ENCODE results near the gene BUD23.
"Not testable (repeated sequence)": the region's sequence is repeated elsewhere in the genome, so short reads cannot be mapped to it uniquely, and the experiment has no call there.

The BUD23 gene, protein sequence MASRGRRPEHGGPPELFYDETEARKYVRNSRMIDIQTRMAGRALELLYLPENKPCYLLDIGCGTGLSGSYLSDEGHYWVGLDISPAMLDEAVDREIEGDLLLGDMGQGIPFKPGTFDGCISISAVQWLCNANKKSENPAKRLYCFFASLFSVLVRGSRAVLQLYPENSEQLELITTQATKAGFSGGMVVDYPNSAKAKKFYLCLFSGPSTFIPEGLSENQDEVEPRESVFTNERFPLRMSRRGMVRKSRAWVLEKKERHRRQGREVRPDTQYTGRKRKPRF

GRCh38 chr7:73683056-73683787, at the start of gene BUD23, which contains the start of gene DNAJC30:
Gene BUD23 (plus strand): TSS chr7:73683597. CDS start chr7:73683626, 29 bp downstream.
Gene DNAJC30 (minus strand): TSS chr7:73683453. CDS start chr7:73683423, 30 bp downstream.
- DNase-seq: peak; percentile 85

DNA sequence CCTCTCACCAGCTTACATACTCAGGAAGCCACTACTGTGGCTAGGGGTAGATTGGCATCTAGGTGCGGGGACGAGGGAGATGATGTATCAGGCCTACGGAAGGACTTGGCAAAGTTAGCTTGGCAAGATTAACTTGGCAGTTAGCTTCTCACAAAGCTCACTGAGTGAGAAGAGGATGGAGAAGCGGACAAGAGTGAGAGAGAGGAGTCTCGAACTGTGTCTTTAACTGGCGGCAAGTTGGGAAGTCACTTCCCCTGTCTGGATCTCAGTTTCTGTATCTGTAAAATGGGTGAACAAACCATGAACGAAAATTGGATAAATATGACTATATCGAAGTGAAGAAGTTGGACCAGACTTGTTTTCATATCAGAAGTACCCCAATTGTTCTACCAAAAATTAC, 49.6 kb upstream of the BUD23 start:
- no peak for DNase-seq

GRCh38 chr7:73635428-73636200, 47.8 kb upstream of the BUD23 start:
- DNase-seq: no peak

DNA sequence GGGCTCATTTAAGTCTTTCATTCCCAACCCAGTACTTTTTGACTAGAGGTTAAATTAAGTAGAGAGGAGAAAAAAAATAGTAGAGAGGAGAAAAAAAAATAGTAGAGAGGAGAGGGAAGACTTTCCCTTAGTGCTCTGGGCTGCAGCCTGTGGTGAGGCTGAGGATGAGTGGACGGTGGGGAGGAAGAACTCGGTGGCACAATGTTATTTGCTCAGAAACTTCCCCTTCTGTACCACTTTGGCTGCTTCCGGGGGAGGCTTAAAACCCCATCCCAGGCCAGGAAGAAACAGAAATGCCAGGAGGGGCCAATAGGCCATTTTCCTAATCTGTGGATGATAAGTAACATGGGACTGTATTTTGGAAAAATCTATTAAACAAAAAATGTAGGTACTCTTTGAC, 44.5 kb upstream of the BUD23 start:
- DNase-seq: no peak

DNA sequence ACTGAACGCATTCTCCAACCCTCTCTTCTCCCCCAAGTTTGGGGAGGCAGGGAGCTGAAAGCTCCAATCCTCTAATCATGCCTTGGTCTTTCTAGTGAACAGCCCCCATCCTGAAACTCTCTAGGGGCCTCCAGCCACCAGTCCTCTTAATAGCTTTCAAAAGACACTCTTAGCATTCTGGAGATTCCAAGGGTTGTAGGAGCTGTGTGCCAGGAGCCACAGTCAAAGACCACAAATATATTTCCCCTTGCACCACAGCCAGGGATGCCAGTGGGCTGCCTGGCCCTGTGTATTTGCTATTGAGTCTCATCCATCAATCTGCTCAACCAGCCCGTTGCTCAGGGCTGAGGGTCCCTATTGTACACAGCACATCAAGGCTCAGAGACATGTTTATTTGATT, 40.6 kb upstream of the BUD23 start:
- DNase-seq: no peak

DNA sequence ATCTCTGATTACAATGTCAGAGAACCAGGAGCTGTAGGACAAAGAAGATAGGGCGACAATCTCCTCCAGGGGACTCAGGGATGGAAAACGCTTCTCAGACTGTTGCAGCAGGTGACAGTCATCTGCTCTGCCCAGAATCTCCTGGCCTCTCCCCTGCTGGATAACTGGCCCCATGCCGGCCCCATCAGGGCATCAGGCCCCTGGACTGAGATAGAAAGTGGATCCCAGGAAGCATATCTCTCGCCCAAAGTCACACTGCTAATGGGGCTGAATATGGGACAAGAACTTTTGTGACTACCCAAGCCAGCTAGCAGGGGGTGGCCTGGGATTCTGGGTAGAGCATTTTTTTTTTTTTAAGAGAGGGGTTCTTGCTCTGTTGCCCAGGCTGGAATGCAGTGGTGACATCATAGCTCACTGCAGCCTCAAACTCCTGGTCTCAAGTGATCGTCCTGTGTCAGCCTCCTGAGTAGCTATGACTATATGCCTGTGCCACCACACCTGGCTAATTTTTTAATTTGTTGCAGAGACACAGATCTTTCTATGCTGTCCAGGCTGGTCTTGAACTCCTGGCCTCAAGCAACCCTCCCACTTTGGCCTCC, 38.6 kb upstream of the BUD23 start:
- no peak for DNase-seq

- no peak for DNase-seq
These were observed 37.7 kb upstream of the BUD23 start for GRCh38 chr7:73645643-73646174.

GRCh38 chr7:73646785-73647724, 36.3 kb upstream of the BUD23 start:
- DNase-seq: no peak

DNA sequence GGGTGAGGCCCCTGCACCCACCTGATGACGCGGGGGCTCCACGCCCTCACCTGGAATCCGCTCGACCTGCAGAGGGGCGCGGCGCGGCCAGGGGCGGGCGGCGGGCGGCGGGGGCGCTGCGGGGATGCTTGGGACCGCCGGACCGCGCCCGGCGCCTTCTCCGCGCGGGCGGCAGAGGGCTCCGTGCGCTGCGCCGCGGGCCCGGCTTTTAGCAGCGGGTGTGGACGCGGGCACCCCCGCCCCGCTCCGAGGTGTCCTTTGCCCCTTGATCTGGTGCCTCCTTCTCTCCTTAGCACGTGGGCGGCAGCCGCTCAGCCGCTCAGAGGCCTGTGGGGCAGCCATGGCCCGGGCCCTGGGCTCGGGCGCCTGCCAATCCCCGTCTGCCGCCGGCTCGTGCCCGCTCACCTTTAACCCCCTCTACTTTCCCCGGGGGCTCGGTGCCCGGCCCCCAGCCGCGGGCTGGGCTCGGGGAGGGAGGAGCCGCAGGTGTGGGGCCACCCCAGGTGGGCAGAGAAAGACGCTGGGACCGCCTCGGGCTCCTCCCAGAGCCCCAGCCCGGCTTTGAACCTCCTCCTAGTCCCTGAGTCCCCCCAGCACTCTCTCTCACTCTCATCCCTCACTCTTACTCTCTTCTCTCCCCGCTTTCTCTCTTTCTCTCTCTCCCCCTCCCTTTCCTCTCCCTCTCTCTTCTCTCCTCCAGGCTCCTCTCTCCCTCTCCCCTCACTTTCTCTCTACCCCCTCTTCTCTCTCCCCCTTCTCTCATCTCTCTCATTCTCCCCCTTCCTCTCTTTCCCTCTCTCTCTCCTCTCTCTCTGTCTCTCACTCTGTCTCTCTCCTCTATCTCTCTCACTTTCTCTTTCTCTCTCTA, 35.4 kb upstream of the BUD23 start:
- no peak for DNase-seq

GRCh38 chr7:73648593-73649332, 34.6 kb upstream of the BUD23 start:
- no peak for DNase-seq

DNA sequence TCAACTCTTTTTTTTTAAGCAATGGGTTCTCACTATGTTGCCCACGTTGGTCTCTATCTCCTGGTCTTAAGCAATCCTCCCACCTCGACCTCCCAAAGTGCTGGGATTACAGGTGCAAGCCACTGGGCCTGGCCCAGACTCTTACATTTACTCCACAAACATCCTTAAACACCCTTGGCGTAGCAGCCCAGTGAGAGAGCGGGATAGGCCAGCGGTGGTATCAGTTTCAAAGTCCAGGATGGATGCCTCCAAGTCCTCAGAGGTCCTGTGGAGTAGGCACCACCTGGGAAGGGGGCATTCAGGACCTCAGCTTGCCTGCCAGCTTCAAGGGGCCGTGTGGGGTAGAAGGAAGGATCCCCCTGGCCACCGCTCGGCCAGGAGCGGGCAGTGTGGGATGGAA, 33.8 kb upstream of the BUD23 start:
- DNase-seq: no peak

DNA sequence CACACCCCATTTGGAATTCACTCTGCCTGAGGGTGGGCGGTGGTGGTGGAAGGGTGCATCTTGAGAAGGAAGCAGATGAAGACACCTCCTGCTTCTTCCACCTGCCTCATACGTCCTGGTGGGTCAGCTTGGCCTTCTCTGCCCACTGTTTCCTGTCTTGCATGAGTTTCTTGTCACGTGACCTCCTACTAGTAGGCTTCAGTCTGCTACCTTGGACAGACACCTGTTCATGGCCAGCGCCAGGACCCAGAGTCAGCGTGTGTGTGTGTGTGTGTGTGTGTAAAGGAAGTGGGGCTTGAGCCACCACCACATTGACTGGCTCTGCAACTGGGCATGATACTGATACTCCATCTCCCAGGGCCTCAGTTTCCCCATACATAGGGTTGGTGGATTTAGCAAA, 32.9 kb upstream of the BUD23 start:
- DNase-seq: no peak

DNA sequence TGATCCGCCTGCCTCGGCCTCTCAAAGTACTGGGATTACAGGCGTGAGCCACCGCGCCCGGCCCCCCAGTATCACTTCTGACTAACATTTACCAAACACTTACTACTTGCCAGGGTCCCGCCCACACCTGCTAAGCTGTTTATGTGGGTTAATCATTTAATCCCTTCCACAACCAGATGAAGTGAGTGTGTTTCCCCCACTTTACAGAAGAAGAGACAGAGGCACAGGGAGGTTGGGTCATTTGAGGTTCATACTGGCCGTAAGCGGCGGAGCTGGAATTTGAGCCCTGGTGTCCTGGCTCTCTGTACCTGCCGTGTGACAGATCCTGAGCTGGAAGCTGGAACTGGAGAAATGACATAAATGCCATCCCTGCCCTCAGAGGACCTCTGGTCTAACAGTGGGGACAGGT, 30.9 kb upstream of the BUD23 start:
- DNase-seq: no peak

DNA sequence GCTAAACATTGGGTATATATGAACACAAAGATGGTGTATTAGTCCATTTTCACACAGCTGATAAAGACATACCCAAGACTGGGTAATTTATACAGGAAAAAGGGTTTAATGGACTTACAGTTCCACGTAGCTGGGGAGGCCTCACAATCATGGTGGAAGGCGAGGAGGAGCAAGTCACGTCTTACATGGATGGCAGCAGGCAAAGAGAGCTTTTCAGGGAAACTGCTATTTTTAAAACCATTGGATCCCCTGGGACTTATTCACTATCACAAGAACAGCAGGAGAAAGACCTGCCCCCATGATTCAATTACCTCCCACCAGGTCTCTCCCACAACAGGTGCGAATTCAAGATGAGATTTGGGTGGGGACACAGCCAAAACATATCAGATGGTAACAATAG, 28.1 kb upstream of the BUD23 start:
- not testable (repeated sequence) for DNase-seq

- DNase-seq: no peak
These were observed 23.4 kb upstream of the BUD23 start for GRCh38 chr7:73659983-73660382.

- not testable (repeated sequence) for DNase-seq
These were observed 22.8 kb upstream of the BUD23 start for GRCh38 chr7:73660594-73660993.

DNA sequence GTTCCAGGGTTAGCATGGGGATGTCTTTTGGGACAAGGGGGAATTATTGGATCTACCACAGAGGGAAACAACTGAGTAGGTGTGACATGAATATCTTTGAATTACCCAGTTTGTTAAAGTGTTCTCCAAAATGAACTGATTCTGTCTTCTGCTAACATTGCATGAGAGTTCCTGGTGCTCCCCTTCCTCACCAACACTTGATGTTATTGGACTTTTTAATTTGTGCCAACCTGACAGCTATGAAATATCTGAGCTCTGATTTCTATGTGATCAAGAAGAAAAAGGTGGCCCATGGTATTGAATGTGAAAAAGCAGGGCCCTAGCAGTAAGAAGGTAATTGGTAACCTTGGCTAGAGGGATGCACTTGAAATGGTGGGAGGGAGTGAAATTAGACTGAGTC, 20.4 kb upstream of the BUD23 start:
- DNase-seq: no peak

DNA sequence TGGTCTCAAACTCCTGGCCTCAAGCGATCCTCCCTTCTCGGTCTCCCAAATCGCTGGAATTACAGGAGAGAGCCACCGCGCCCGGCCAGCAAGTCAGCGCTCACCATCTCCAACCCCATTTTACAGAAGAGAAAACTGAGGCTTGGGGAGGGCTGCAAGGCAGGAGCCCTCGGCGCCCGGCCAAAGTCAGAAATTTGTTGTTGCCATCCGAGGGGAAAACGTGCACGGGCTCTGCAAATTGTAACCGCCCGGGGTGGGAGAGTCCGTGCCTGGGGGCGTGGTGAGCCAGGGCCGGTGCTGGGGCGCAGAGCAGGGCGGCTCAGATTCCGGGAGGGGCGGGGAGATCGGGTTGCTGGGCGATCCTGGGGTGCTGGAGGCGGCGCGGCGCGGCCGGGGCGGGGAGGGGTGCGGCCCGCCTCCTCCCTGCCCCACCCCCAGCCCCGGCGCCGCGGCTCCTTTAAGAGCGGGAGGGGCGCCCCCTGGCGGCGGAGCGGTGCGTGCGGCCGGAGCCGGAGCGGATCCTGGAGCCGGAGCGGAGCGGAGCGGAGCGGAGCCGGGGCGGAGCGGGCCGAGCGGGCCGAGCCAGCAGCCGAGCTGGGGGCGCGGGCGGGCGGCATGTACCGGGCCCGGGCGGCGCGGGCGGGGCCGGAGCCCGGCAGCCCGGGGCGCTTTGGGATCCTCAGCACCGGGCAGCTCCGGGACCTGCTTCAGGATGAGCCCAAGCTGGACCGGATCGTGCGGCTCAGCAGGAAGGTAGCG, 15.9 kb upstream of the BUD23 start, which contains the start of gene VPS37D:
Gene VPS37D (plus strand): TSS at position 488 of the 759 bp plus-strand sequence. CDS start 128 bp downstream, at position 616.
- DNase-seq: peak; percentile 68
